ENCODE results near the gene MXRA7.

- TF ChIP-seq CTCF (conservative IDR thresholded peaks at IDR 0.05) (no peak), ZFX (IDR thresholded peaks at IDR 0.05) (no peak)
Measured at GRCh38 chr17:76695059-76695831, 15.5 kb downstream of the MXRA7 start.
